Ishikawa (cell line): ENCODE data around the gene MEF2C.

ENCODE experiments used
- CEBPB ChIP-seq: IDR thresholded peaks from 2 replicates; pipeline ENCODE4 v1.6.1; 2012
- CREB1 ChIP-seq: IDR thresholded peaks from 2 replicates; pipeline ENCODE4 v1.6.1; 2012; ENCODE audit warnings: low read depth
- EGR1 ChIP-seq: IDR thresholded peaks from 2 replicates; pipeline ENCODE4 v1.6.1; 2012
- EP300 ChIP-seq: IDR thresholded peaks from 2 replicates; pipeline ENCODE4 v1.6.1; 2012; ENCODE audit warnings: borderline replicate concordance
- FOXM1 ChIP-seq: IDR thresholded peaks from 2 replicates; pipeline ENCODE4 v1.6.1; 2012; ENCODE audit warnings: low read depth, borderline replicate concordance
- MAX ChIP-seq: IDR thresholded peaks from 2 replicates; pipeline ENCODE4 v1.6.1; 2012
- NFIC ChIP-seq: IDR thresholded peaks from 2 replicates; pipeline ENCODE4 v1.6.1; 2012
- RAD21 ChIP-seq: IDR thresholded peaks from 2 replicates; pipeline ENCODE4 v1.6.1; 2012; ENCODE audit warnings: low read depth
- REST ChIP-seq: IDR thresholded peaks from 2 replicates; pipeline ENCODE4 v1.6.1; 2012; ENCODE audit warnings: low read depth, mild to moderate bottlenecking
- TAF1 ChIP-seq: IDR thresholded peaks from 2 replicates; pipeline ENCODE4 v1.6.1; 2012; ENCODE audit warnings: low read depth, mild to moderate bottlenecking
- TCF12 ChIP-seq: IDR thresholded peaks from 2 replicates; pipeline ENCODE4 v1.6.1; 2012; ENCODE audit warnings: low read depth
- TEAD4 ChIP-seq: IDR thresholded peaks from 2 replicates; pipeline ENCODE4 v1.6.1; 2012
- YY1 ChIP-seq: IDR thresholded peaks from 2 replicates; pipeline ENCODE4 v1.6.1; 2012; ENCODE audit warnings: low read depth
- ZBTB7A ChIP-seq: IDR thresholded peaks from 2 replicates; pipeline ENCODE4 v1.6.1; 2012; ENCODE audit warnings: low read depth
- TF ChIP-seq, protein P1 (sequence below): IDR thresholded peaks from 2 replicates; pipeline ENCODE4 v1.6.1; 2012

The MEF2C gene

DNA sequence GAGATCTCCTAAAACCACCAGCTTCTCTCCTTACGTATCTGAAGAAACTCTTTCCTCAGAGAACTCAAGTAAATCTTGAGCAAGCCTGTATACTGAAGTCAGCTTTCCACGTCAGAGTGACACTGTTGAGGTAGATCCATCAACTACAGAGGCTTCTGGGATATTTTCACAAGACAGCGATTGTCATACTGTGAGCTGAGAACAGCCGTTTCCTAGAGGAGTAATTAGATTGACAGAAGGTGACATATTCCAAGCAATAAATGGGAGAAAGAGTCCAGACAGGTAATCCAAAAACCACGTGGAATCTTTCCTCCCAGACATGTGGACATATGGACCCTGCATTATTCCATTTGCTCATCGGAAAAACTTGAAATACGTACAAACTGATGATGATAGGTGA, 117.2 kb downstream of the MEF2C start:
- TF ChIP-seq, protein P1, sequence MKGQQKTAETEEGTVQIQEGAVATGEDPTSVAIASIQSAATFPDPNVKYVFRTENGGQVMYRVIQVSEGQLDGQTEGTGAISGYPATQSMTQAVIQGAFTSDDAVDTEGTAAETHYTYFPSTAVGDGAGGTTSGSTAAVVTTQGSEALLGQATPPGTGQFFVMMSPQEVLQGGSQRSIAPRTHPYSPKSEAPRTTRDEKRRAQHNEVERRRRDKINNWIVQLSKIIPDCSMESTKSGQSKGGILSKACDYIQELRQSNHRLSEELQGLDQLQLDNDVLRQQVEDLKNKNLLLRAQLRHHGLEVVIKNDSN: no peak
- no peak for TF ChIP-seq TCF12
- TF ChIP-seq CEBPB: no peak
- no peak for TF ChIP-seq FOXM1
- TF ChIP-seq MAX: no peak
- TF ChIP-seq EP300: no peak
- TF ChIP-seq REST: no peak

GRCh38 chr5:88765171-88765570, 117.8 kb downstream of the MEF2C start:
- TF ChIP-seq RAD21 (no peak), TCF12 (no peak), TAF1 (no peak), FOXM1 (no peak), CREB1 (no peak), TEAD4 (no peak), YY1 (no peak), EGR1 (no peak), EP300 (no peak)
- TF ChIP-seq, protein P1: no peak

DNA sequence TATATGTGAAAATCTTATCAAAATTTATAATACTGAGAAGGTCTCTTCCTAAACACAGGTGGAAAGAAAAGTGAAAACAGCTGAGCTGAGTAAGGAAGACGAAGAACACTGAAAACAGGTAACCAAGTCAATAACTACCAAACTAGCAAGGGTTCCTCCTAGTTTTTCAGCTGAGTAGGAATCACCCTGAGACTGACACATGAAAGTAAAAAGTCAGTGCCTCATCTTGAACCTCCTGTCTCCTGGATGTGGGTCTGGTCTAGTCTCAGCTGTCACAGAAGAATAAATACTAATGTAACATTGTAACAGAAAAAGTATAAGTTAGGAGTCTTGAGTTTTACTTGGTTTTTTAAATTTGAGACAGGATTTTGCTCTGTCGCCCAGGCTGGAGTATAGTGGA, 121.0 kb downstream of the MEF2C start:
- TF ChIP-seq TAF1 (no peak), REST (no peak), CEBPB (no peak)

GRCh38 chr5:88761269-88761850, 121.6 kb downstream of the MEF2C start:
- TF ChIP-seq, protein P1: no peak
- TF ChIP-seq ZBTB7A (no peak), TCF12 (no peak), NFIC (no peak), FOXM1 (no peak), REST (no peak), TAF1 (no peak), EGR1 (no peak), CEBPB (no peak), TEAD4 (no peak), MAX (no peak), CREB1 (no peak), RAD21 (no peak)

- TF ChIP-seq EGR1 (no peak), TEAD4 (no peak), NFIC (no peak), MAX (no peak), FOXM1 (no peak), YY1 (no peak), RAD21 (no peak), ZBTB7A (no peak), CEBPB (no peak)
- TF ChIP-seq, protein P1: no peak
These were observed 122.5 kb downstream of the MEF2C start for GRCh38 chr5:88760527-88760926.
